GM12878 (cell line): ENCODE measurements around the gene MAP3K5. TPM values are rescaled to one million over a fixed set of nuclear protein-coding genes. Genes with fewer than 3 reads are reported as not detected.

Experiments used
- ATAC-seq: fragments of 200-7000 bp; cut with Tn5 transposase; 3 replicates; pipeline ENCODE4 v1.9.1; 2020; ENCODE audit warnings: mild to moderate bottlenecking, moderate library complexity
- BruUV-seq: library from RNA; stranded (reverse); fragments of 400-500 nt; replicated peaks from 2 replicates; lab custom pipeline; 2021; lab: Mats Ljungman, UMichigan
- CTCF ChIA-PET: fragments of 300-600 bp; sonication (Branson Sonifier 250); formaldehyde crosslinking; extraction: SDS; loops from one replicate; lab custom pipeline; 2021; ENCODE audit warnings: inconsistent platforms; lab: Yijun Ruan, JAX
- POLR2A ChIA-PET: fragments of 350-600 bp; formaldehyde crosslinking; extraction: SDS; loops from one replicate; lab custom pipeline; 2021; ENCODE audit warnings: inconsistent platforms; lab: Charles Lee
- RAD21 ChIA-PET: fragments of 300-600 bp; sonication (Branson Sonifier 250); formaldehyde crosslinking; loops from one replicate; lab custom pipeline; 2023; ENCODE audit warnings: antibody characterized with exemption; ENCODE audit not compliant: unreplicated experiment; lab: Charles Lee
- SMC1A ChIA-PET: fragments of 300-600 bp; sonication (Branson Sonifier 250); formaldehyde crosslinking; loops from one replicate; lab custom pipeline; 2023; ENCODE audit not compliant: unreplicated experiment, uncharacterized antibody; lab: Charles Lee
- DNase-seq: peaks from one replicate; pipeline ENCODE4 v3.0.0-alpha.2; 2011; ENCODE audit warnings: low read depth, low spot score
- FAIRE-seq: peaks from 3 replicates; lab custom pipeline; 2011; peaks lifted over from hg19 to GRCh38; lab: Jason Lieb, UNC
- H2AFZ ChIP-seq: 2 replicates; pipeline ENCODE4 v1.6.0; 2011; ENCODE audit warnings: low read depth, low read length, control low read depth; ENCODE audit not compliant: control insufficient read depth
- H3K27ac ChIP-seq: 2 replicates; pipeline ENCODE4 v1.5.1; 2011; ENCODE audit warnings: control low read depth; ENCODE audit not compliant: control insufficient read depth, insufficient read depth
- H3K27me3 ChIP-seq, 2 experiments: replicated peaks in 1 of 2; 2 replicates each; pipeline versions ENCODE4 v1.6.0 to v1.6.1; 2011; ENCODE audit warnings: low read length in 1 of 2; ENCODE audit not compliant: control insufficient read depth in 2 of 2, insufficient read depth in 2 of 2
- H3K36me3 ChIP-seq, 2 experiments: 2 replicates each; pipeline ENCODE4 v1.5.1; 2011; ENCODE audit warnings: low read length in 1 of 2; ENCODE audit not compliant: control insufficient read depth in 2 of 2, insufficient read depth in 2 of 2
- H3K4me1 ChIP-seq: 2 replicates; pipeline ENCODE4 v1.6.1; 2011; ENCODE audit warnings: mild to moderate bottlenecking, low read length, moderate library complexity, mixed read lengths; ENCODE audit not compliant: control insufficient read depth, insufficient read depth
- H3K4me2 ChIP-seq: 2 replicates; pipeline ENCODE4 v1.6.0; 2011; ENCODE audit warnings: control low read depth; ENCODE audit not compliant: control insufficient read depth, insufficient read depth
- H3K4me3 ChIP-seq: fragments of 200-600 bp; sonication (generic); 2 replicates; pipeline ENCODE4 v1.5.1; 2016
- H3K79me2 ChIP-seq: 2 replicates; pipeline ENCODE4 v1.6.0; 2011; ENCODE audit warnings: low read length; ENCODE audit not compliant: control insufficient read depth, insufficient read depth
- H3K9ac ChIP-seq: 2 replicates; pipeline ENCODE4 v1.8.0; 2011; ENCODE audit warnings: low read length, control low read depth, mixed read lengths; ENCODE audit not compliant: control insufficient read depth, insufficient read depth
- H3K9me3 ChIP-seq: replicated peaks from 3 replicates; pipeline ENCODE4 v1.5.1; 2011; ENCODE audit warnings: mild to moderate bottlenecking, low read length; ENCODE audit not compliant: control insufficient read depth, insufficient read depth
- H4K20me1 ChIP-seq: 2 replicates; pipeline ENCODE4 v1.6.0; 2011; ENCODE audit not compliant: control insufficient read depth, insufficient read depth
- FOXK2 ChIP-seq: fragments of 450-650 bp; IDR thresholded peaks from 2 replicates; pipeline ENCODE4 v1.6.1; 2017; ENCODE audit warnings: mild to moderate bottlenecking, moderate library complexity
- IKZF2 ChIP-seq, 2 experiments: fragments of 450-650 bp; IDR thresholded peaks; 2 replicates each; pipeline ENCODE4 v1.6.1; 2017; ENCODE audit warnings: mild to moderate bottlenecking in 2 of 2, moderate library complexity in 2 of 2
- MTA2 ChIP-seq: fragments of 450-650 bp; IDR thresholded peaks from 2 replicates; pipeline ENCODE4 v1.6.1; 2016; ENCODE audit warnings: low read depth, mild to moderate bottlenecking, moderate library complexity
- POLR2A ChIP-seq: IDR thresholded peaks from 2 replicates; pipeline ENCODE4 v1.6.1; 2011; ENCODE audit warnings: low read depth, mild to moderate bottlenecking, low read length
- RUNX3 ChIP-seq: IDR thresholded peaks from 2 replicates; pipeline ENCODE4 v1.6.1; 2012; ENCODE audit warnings: low read length, inconsistent platforms
- TARDBP ChIP-seq: IDR thresholded peaks from 2 replicates; pipeline ENCODE4 v1.6.1; 2016; ENCODE audit warnings: borderline replicate concordance
- WGBS: methylation state at CpG from one replicate; pipeline ENCODE4 v1.1.6; 2016; ENCODE audit warnings: low lambda C conversion rate; ENCODE audit not compliant: insufficient replicate concordance, insufficient coverage; ENCODE audit errors: missing lambda C conversion rate; 5-methylcytosine and 5-hydroxymethylcytosine counted together
- in situ Hi-C: fragments of 300-500 bp; cut with MboI; formaldehyde crosslinking; loops from 9 replicates; pipeline ENCODE4 v1.14.3; 2018; ENCODE audit warnings: mixed read lengths
- intact Hi-C: fragments of 100-400 bp; cut with micrococcal nuclease; formaldehyde crosslinking; loops from one replicate; pipeline ENCODE4 v1.14.2; 2022; ENCODE audit not compliant: unreplicated experiment
- polyA plus RNA-seq, 11 experiments: library from polyadenylated mRNA; depleted of rRNA in 4 of 11; unstranded in 6 of 11; stranded (reverse) in 5 of 11; fragments of >200 nt; fragmentation: Nextera tagmentation in 4 of 11; fragmentation: Illumina TruSeq in 1 of 11; extraction: Ambion mirVana in 4 of 11; extraction: Trizol in 1 of 11; gene quantifications; 1 replicate in 1 of 11; 2 replicates in 10 of 11; pipeline versions ENCODE4 v1.2.1 to v1.2.3, GENCODE V29; 2011 to 2016; ENCODE audit warnings: inconsistent platforms in 2 of 11, missing spikeins in 2 of 11, low read depth in 1 of 11
- total RNA-seq, 4 experiments: library from RNA; depleted of rRNA in 3 of 4; stranded (reverse); fragments of >200 nt in 3 of 4; fragmentation: Illumina TruSeq in 1 of 4; extraction: Trizol in 1 of 4; gene quantifications; 2 replicates each; pipeline versions ENCODE4 v1.2.1 to v1.2.3, GENCODE V29; 2013 to 2021
- TF ChIP-seq, protein P1 (sequence below): IDR thresholded peaks from 2 replicates; pipeline ENCODE4 v1.6.1; 2011; ENCODE audit warnings: low read depth, mild to moderate bottlenecking, low read length, moderate library complexity, borderline replicate concordance; ENCODE audit errors: extremely low read depth

The MAP3K5 gene
- total and polyA plus RNA-seq, 10 of the 15 experiments (the other 5 are each of a cell fraction or from before 2014, with no cell fraction given), result 5.4 to 34.3 (median 26.4) TPM

DNA sequence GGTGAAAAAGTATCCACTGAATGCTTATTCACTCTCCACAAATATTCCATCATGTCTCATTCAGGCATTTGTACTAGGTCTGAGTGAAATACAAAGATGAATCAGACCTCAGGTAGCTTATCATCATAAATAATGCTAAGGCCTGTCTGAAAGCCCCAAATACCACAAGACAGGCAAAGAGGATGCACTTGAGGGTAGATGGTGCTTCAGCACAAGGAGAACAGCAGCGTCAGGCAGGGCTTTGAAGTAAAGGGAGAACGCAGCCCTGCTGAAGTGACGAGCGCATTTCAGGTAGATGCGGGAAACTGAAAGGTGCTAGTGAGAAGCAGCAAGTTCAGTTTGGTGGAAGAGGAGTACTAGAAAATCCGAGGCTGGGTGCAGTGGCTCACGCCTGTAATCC, 38.7 kb downstream of the MAP3K5 start:
- Histone ChIP-seq H3K4me3 (no peak overlapping the region), H3K79me2 (peaks cover 95% of the 10 kb centered on the region), H3K27ac (no peak overlapping the region), H3K9ac (no peak overlapping the region), H3K36me3 (peaks cover 4 to 12% of the 10 kb centered on the region in 2 experiments; a peak in 3 of 4 replicates), H2AFZ (no peak overlapping the region), H3K9me3 (no peaks in the 10 kb centered on the region), H3K27me3 (no peaks in the 10 kb centered on the region), H3K4me1 (peaks cover 54% of the 10 kb centered on the region), H3K4me2 (peak overlapping the region; percentile 93; the same call in 1 of the 2 replicates), H4K20me1 (no peaks in the 10 kb centered on the region)
- in situ Hi-C loops, result no loop called here
- BruUV-seq, result no TSS peak
- RAD21 ChIA-PET, result interaction anchor here (1.3 to 4.4 kb wide), 6 partner anchors 9 to 41 kb away, joined by 4 to 59 read pairs (median 34); partner anchors contain the start of gene MAP3K5
- POLR2A ChIA-PET, result interaction anchor here (0.9 to 4.0 kb wide), 3 partner anchors 9 to 38 kb away, joined by 3 to 43 read pairs (median 9); partner anchors contain the start of gene MAP3K5
- DNase-seq (no peak), ATAC-seq (peak; percentile 9; the same call in 1 of the 3 replicates), FAIRE-seq (no peak)
- peak; percentile 78 for TF ChIP-seq RUNX3
- no peak for TF ChIP-seq FOXK2
- TF ChIP-seq TARDBP, result no peak
- 0 out of 2 replicates have a peak, but pooled peaks have one; percentile 21 for TF ChIP-seq POLR2A
- TF ChIP-seq IKZF2 (IDR thresholded peaks at IDR 0.05), result 0 out of 4 replicates have a peak, but pooled peaks of 1 of the 2 experiments have one; percentile 19
- no peak for TF ChIP-seq MTA2
- TF ChIP-seq, protein P1, sequence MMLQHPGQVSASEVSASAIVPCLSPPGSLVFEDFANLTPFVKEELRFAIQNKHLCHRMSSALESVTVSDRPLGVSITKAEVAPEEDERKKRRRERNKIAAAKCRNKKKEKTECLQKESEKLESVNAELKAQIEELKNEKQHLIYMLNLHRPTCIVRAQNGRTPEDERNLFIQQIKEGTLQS, result no peak
- intact Hi-C loops, result no loop called here
- CTCF ChIA-PET, result interaction anchor here (2.1 to 2.6 kb wide), 2 partner anchors 36 to 109 kb away, joined by 10 to 14 read pairs; no protein-coding TSS in a partner anchor
- 87% methylated on average over 7 of the region's 7 CpGs for WGBS
- SMC1A ChIA-PET, result interaction anchor here (1.2 to 19.4 kb wide), 6 partner anchors 9 to 38 kb away, joined by 3 to 370 read pairs (median 24); partner anchors contain the start of gene MAP3K5
